ENCODE results near the gene TPK1. TPM values are rescaled to one million over a fixed set of nuclear protein-coding genes. Genes with fewer than 3 reads are reported as not detected.

Gene TPK1
- total and polyA plus RNA-seq, 2 of the 13 experiments (the other 11 are each of a cell fraction or from before 2014, with no cell fraction given), result 1.0 to 1.2 TPM

GRCh38 chr7:144709066-144709465 is 126.8 kb downstream of the TPK1 start (continued):
- TF ChIP-seq ZNF639 (CRISPR knock-in tag; conservative IDR thresholded peaks at IDR 0.05) (no peak), ZSCAN21 (CRISPR knock-in tag; IDR thresholded peaks at IDR 0.05; ENCODE audit: borderline replicate concordance) (no peak)

GRCh38 chr7:144691240-144691639 is 144.6 kb downstream of the TPK1 start:
- Histone ChIP-seq H3K27ac (ENCODE audit: extremely low read length, insufficient read depth, low read length) (no peak overlapping the region), H3K9me3 (ENCODE audit: low read length) (no peaks in the 10 kb centered on the region; the same call in 1 of the 2 replicates), H2AFZ (ENCODE audit: low read length) (no peak overlapping the region), H3K4me3 (replicated peaks in 1 of 3; ENCODE audit: insufficient read depth in 1 of 3, low read depth in 2 of 3, low read length in 3 of 3) (no peak overlapping the region), H4K20me1 (ENCODE audit: insufficient read depth, low read length) (no peaks in the 10 kb centered on the region), H3K4me2 (ENCODE audit: low read depth, low read length) (no peak overlapping the region), H3K79me2 (ENCODE audit: insufficient read depth, low read length) (no peaks in the 10 kb centered on the region), H3K4me1 (ENCODE audit: insufficient read depth, low read length) (no peaks in the 10 kb centered on the region), H3K36me3 (replicated peaks in 1 of 2; ENCODE audit: control insufficient read depth in 1 of 2, insufficient read depth in 2 of 2, low read length in 2 of 2) (no peaks in the 10 kb centered on the region), H3K27me3 (ENCODE audit: control insufficient read depth in 1 of 2, insufficient read depth in 2 of 2, low read length in 2 of 2) (no peaks in the 10 kb centered on the region), H3K9ac (ENCODE audit: insufficient read depth, low read depth, low read length) (no peak overlapping the region)
- ChIA-PET POLR2A (no interaction called here), CTCF (ENCODE audit: low intra/inter-chr PET ratio, low total read pairs) (no interaction called here)
- in situ Hi-C loops (cut with HindIII; ENCODE audit: extremely low pct_ligation_motif_present, low pct_unique_long_range_greater_than_20kb), result no loop called here
- DNase-seq (ENCODE audit: low spot score) (no peak), ATAC-seq (no peak), FAIRE-seq (no peak)
- BruUV-seq (replicated peaks), result no TSS peak
- intact Hi-C loops (cut with micrococcal nuclease; ENCODE audit: unreplicated experiment), result no loop called here
- TF ChIP-seq ARHGAP35 (CRISPR knock-in tag; IDR thresholded peaks at IDR 0.05; ENCODE audit: borderline replicate concordance) (no peak), ZNF766 (CRISPR knock-in tag; IDR thresholded peaks at IDR 0.05; ENCODE audit: borderline replicate concordance) (no peak), RBAK (CRISPR knock-in tag; IDR thresholded peaks at IDR 0.05) (no peak), ZNF772 (CRISPR knock-in tag; IDR thresholded peaks at IDR 0.05) (no peak), ISL2 (CRISPR knock-in tag; IDR thresholded peaks at IDR 0.05) (no peak), ZFP91 (CRISPR knock-in tag; IDR thresholded peaks at IDR 0.05; ENCODE audit: borderline replicate concordance) (no peak), TAF15 (IDR thresholded peaks at IDR 0.05; ENCODE audit: low read depth, low read length, poor library complexity, severe bottlenecking) (no peak), STAT5B (CRISPR knock-in tag; IDR thresholded peaks at IDR 0.05) (no peak), CCDC6 (CRISPR knock-in tag; IDR thresholded peaks at IDR 0.05) (no peak), HOMEZ (CRISPR knock-in tag; IDR thresholded peaks at IDR 0.05; ENCODE audit: low read depth) (no peak), ZNF343 (CRISPR knock-in tag; IDR thresholded peaks at IDR 0.05) (no peak), ZNF605 (CRISPR knock-in tag; IDR thresholded peaks at IDR 0.05) (no peak)
- TF ChIP-seq, protein P1, sequence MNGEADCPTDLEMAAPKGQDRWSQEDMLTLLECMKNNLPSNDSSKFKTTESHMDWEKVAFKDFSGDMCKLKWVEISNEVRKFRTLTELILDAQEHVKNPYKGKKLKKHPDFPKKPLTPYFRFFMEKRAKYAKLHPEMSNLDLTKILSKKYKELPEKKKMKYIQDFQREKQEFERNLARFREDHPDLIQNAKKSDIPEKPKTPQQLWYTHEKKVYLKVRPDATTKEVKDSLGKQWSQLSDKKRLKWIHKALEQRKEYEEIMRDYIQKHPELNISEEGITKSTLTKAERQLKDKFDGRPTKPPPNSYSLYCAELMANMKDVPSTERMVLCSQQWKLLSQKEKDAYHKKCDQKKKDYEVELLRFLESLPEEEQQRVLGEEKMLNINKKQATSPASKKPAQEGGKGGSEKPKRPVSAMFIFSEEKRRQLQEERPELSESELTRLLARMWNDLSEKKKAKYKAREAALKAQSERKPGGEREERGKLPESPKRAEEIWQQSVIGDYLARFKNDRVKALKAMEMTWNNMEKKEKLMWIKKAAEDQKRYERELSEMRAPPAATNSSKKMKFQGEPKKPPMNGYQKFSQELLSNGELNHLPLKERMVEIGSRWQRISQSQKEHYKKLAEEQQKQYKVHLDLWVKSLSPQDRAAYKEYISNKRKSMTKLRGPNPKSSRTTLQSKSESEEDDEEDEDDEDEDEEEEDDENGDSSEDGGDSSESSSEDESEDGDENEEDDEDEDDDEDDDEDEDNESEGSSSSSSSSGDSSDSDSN (CRISPR knock-in tag; IDR thresholded peaks at IDR 0.05), result no peak

All from HepG2 (cell line).